NCI-H2227 (cell line): ENCODE data around the gene PLCB2.

Source experiments
- DNase-seq: peaks from one replicate; lab custom pipeline; 2025; ENCODE audit not compliant: unreplicated experiment; lab: John Stamatoyannopoulos, UW

PLCB2 gene

DNA sequence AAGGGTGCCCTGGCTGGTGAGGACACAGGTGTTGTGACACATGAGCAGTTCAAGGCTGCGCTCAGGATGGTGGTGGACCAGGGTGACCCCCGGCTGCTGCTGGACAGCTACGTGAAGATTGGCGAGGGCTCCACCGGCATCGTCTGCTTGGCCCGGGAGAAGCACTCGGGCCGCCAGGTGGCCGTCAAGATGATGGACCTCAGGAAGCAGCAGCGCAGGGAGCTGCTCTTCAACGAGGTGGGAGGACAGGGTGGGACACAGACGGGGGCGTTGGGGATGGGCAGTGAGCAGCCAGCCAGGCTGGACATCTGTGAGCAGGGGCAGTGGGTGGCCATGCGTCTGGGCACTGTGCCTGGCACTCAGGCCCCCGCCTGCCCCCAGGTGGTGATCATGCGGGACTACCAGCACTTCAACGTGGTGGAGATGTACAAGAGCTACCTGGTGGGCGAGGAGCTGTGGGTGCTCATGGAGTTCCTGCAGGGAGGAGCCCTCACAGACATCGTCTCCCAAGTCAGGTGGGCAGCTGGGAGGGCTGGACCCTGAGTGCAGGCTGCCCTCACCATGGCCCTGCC, 35.2 kb downstream of the PLCB2 start:
- no peak for DNase-seq

DNA sequence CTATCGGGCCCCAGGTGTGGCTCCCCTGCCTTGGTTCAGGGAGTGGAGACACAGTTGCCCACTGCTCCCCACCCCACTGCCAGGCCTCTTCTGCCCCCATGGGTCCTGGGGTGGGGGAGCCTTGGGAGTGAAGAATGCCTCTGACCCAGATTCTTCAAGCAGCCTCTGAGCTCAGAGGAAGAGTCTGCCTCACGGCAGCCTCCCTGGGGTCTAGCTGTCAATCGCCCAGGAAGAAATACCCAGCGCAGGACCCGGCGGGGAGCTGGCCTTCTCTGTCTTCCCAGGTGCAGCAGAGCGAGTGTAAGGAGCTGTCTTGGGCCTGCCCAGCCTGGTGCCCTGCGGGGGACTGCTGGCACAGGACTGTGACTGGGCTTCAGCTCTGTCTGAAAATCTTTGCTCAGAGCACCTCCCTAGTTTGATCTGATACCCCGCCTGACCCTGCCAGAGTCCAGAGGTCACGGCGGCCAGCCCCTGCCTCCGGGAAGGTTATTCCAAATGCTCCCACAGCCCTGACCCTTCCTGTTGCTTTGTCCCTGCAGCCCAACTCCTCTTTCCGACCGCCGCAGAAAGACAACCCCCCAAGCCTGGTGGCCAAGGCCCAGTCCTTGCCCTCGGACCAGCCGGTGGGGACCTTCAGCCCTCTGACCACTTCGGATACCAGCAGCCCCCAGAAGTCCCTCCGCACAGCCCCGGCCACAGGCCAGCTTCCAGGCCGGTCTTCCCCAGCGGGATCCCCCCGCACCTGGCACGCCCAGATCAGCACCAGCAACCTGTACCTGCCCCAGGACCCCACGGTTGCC, 35.9 kb downstream of the PLCB2 start:
- no peak for DNase-seq

DNA sequence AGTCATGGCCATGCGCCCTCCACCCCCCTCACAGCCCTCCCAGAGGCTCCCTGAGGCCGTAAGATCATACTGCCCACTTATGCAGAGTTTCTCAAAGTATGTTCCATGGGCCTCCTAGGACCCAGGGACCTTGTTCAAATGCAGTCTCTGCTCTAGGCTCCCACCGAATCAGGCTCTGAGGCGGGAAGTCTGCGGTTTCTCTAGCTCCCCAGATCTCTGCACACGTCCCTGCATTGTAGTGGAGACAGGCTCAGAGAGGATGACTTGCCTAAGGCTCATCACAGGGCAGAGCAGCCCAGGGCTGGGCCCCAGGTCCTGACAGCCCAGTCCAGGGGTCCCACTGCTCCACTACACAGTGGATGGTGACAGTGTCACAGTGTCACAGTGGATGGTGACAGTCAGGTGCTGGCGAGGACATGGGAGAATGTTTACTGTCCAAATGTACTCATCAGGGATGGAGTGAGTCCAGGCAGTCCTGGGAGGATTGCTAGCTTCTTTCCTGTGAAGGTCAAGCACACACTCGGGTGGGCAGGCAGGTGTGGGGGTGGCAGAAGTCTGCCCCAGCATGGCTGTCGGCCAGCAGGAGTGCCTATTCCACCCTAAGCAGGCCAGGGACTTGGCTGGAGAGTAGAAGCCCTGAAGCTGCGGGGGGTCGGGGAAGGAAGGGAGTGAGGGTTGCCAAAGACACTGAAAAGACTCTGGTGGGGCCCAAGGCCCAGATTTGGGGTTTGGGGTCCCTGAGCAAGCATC, 37.3 kb downstream of the PLCB2 start:
- DNase-seq: no peak

DNA sequence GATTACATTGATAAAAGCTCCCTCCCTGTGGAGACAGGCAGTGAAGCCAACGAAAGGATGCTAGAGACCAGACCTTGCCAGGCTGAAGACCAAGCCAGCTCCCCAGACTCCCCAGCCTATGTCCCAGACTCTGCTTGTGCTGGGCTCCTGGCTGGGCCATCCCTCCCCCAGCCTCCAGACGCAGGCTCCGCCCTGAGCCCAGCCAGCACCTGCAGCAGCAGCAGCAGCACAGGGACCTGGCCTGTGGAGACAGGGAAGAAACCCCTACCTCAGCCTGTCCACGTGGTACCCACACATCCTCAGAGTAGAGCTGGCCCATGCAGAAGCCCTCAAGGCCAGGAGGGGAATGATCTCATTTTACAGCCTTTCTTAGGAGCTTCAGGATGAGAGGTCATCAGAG, 38.1 kb downstream of the PLCB2 start:
- DNase-seq: no peak

DNA sequence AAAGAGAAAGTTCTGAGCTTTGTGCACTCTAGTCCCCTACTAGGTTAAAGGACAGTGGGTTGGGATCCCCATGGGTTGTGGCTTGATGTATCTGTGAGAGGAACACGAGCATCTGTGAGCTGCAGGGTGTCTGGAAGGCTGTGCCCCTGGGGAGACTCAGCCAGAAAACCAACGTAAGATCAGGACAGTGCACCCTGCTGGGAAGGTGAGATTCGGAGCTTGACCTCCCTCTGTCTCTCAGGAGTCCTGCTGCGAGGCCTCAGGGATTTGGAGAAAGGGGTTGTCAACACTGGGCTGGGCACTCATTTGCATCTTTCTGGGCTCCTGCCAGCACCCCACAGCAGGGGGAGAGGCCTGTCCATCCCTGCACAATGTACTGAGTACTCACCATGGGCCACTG, 40.1 kb downstream of the PLCB2 start:
- no peak for DNase-seq

DNA sequence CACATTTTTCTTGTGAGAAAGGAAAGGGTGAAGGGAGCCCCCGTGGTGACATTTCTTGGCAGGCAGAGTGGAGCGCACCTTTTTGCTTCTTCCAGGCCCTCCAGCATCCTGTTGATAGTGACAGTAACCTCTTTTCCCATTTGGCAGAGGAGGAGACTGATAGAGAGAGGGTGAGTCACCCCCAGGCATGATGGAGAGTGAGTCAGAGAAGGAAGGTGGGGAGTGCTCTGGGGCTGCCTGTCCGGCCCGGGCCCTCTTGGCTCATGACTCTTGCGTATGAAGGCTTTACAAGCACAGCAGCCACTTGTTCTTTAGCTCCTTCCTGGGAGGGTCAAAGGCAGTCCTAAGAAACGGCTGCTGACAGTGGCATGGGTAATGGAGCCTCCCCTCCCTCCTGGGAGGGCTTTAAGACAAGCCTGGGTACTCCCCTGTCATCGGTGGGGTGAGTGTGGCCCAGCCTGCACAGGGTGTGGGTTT, 40.9 kb downstream of the PLCB2 start:
- no peak for DNase-seq

GRCh38 chr15:40265875-40266274, 41.9 kb downstream of the PLCB2 start:
- DNase-seq: no peak

GRCh38 chr15:40265355-40265754, 42.4 kb downstream of the PLCB2 start:
- DNase-seq: no peak

DNA sequence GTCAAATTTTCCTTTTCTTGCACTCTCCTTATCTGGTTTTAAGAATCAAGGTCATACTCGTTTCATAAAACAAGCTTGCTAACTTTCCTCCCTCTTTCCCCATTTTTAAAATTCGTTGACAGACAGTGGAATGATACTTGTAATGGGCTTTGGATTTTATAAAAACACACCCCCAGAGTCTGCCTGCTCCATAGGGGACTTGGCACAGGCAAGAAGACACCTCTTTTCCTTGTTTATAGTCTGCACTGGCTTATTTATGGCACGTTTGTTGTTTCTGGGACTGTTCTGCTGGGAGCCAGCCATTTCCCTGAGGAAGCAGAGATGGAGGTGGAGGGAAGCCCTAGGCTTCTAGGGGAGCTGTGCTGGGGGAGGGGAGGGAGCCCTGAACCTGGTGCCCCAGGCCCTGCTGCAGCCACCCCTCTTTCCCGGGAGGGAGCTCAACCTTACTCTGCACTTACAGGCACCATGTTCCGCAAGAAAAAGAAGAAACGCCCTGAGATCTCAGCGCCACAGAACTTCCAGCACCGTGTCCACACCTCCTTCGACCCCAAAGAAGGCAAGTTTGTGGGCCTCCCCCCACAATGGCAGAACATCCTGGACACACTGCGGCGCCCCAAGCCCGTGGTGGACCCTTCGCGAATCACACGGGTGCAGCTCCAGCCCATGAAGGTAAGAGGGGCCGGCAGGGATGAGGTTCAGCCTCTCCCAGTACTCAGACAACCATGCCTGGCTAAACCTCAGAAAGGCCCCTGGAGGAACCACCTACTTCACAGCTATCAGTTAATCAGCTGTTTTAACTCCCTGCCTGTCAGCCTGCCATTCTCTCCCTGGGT, 43.2 kb downstream of the PLCB2 start:
- DNase-seq: no peak

DNA sequence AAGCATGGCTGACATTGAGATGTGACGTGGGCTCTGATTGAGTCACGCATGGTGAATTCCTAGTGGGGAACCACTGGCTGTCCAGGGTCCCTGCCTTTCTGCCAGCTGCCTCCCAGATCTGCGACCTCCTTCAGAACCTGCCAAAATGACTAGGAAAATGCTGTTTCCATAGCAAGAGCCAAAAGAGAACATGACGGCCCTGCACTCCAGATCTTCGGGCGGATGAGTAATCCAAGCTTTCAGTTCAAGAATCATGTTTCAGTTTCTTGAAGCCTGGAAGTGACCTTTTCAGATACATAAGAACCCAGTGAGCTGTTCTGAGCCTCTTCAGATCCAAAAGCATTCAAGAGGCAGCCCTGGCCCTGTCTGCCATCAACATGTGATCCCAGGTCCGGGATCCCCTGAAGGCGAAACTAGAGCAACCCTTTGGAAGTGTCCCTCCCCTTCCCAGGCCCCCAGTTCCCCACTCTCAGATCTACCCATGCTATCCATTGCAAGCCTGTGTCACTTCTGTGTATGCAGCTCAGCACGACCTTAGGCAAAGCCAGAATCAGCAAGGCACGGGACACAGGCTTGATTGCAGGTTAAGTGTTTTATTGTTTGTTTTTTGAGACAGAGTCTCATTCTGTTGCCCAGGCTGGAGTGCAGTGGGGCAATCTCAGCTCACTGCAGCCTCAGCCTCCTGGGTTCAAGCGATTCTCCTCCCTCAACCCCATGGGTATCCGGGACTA, 44.5 kb downstream of the PLCB2 start:
- no peak for DNase-seq

DNA sequence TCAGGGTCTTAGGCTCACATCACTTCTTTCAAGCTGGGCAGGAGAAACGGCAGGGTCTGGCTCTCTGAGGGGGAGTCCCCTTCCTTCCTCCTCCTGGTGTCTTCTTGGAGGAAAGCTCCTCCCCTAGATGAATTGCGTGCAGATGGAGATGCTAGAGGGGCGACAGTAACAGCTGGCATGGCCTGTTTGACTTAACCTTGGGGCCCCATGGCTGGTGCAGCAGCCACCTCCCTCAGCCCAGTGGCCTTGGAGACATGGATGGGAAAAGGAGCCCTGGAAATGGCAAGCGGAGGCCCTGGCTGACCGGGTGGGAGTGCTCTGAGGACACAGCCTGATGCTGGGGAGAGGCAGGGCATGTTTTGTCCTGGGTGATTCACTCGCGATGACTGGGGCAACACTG, 48.7 kb downstream of the PLCB2 start:
- no peak for DNase-seq

DNA sequence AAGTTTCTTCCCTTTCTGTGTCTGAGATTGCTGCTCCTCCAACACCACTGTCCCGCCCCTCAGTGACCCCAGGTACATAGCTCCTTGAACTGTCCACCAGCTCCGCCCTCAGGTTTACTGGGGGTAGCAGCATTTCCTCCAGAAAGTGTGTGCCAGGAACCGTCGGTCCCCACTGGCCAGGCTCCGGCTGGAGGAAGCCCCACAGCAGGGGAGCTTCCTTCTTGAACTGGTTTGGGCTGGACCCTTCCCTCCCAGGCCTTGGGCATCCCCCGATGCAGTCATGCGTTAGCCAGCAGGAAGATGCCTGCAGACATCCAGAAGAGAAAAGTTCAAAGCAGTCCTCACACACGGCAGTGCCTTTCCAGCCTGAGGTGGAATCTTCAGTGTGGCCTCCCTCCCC, 49.2 kb downstream of the PLCB2 start:
- DNase-seq: no peak

DNA sequence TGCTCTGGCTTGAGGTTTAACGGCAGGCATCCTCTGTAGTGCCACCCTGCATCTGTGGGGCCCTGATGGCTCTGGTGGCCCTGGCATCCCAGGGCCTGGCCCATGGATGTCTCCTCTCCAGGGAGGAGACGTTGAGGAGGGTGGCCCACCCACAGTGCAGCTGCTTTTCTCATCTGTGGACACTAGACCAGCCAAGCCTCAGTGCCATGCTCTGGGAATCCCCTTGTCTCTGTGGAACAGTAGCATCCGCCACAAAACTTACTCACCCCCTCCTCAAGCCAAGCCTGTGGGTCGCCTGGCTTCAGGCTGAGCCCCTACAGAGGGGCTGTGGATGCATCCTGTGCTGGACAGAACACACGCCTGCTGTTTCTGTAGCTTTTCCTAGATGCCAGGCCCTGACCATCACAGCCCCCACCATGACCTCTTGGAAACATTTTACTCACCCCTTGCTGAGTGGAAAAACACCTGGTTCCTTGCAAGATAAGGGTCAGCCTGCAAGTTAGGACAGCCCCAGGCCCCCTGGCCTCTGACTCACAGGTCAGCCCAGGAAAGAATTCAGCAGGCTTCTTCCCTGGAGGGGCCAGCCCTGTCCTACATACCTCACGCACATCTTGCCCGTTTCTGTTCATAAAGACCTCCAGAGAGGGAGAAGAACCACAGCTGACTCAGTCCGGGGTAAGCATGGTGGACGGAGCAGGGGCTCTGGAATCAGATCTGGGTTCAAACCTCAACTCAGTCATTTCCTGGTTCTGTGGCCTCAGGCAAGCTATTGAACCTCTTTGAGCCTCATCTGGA, 49.9 kb downstream of the PLCB2 start:
- DNase-seq: no peak

DNA sequence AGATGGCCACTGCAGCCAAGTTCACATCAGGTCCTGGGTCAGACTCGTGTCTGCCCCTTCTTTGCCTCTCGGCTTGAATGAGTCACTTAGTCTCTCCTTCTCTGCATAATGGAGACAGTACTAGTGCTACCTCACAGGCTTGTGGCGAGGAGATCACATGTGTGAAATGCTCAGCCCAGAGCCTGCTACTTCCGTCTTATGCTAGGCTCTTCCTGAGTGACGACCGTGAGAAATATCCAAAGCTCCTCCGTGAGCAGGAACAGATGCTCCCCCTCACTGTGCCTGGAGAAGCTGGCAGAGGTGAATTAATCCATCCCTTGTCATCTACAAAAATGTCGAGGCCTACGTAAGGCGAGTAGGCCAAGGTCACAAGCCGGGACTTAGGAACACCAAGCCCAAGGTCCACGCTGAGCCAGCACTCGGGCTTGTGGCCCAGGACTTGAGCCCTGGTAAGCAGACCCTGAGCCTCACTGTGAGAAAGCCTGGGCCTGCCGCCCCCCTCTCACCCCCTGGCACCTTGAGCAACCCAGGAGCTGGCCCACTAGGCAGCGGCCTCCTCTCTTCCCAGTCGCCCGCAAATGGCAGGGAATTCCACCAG, 51.0 kb downstream of the PLCB2 start:
- no peak for DNase-seq

GRCh38 chr15:40255033-40255432, 52.7 kb downstream of the PLCB2 start:
- no peak for DNase-seq

- DNase-seq: no peak
These were observed 53.3 kb downstream of the PLCB2 start for GRCh38 chr15:40254452-40254851.

DNA sequence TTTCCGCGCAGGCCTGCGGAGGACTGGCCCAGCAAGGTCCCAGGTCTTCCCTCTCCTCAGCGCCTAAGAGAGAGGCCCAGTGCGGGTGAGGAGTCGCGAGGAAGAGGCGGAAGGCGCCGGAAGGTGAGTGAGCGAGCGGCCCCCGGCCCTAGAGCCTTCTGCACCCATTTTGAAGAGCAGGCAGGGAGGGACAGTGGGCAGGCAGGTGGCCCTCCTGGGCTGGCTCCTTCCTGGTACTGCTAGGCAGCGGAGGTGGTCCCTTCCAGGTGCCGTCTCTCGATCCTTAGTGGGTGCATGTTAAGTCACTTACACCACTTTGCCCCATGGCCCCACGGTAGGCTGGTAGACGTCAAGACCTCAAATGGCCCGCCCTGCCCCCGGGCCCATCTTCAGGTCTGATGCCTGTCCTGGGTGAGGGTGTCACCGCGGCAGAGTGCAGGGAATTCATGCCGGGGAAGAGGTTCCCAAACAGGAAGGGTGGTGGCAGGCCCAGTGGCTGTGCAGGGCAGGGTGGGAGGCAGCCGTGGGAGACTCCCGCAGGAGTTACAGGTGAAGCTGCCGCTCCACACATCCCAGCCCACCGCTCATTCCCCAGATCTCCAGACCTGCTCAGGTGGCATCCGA, 54.5 kb downstream of the PLCB2 start:
- DNase-seq: no peak

DNA sequence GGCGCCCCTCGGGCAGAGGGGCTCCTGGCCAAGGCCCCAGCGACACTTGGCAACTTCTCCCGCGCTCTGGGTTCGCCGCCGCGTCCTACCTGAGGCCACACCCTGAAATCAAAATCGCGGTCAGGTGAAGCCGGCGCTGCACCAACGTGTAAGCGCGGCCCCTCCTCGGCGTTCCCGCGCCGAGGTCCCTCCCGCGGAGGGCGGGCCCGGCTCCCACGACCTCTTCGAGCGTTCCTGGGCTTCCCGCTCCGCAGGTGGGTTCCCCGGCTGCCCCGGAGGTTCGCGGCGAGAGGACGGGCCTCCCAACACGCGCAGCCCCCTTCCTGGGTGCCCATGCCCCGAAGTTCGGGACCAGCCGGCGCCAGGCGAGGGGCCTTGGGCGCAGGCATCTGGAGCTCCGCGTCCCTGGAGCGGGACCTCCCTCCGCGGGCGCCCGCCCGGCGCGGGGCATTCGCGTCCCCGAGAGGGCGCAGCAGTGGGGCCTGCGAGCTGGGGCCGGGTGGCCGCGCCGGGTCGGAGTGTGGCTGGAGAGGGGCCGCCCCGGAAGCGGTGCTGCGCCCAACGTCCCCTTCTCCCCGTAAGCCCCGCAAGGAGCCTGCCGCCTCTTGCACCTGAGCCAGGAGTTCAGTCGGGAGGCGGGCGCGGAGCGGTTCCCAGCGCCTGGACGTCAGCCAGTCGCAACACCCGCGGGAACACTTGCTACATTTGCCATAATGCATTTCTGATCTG, 55.1 kb downstream of the PLCB2 start:
- DNase-seq: peak; percentile 28
